ENCODE results near the gene PCK2. TPM values are rescaled to one million over a fixed set of nuclear protein-coding genes. Genes with fewer than 3 reads are reported as not detected.

The PCK2 gene
- total RNA-seq, 2 experiments from 2014 or later, result 90.3 to 93.1 TPM

- Mint-ChIP-seq H3K27ac (peak overlapping the region; percentile 85), H3K36me3 (ENCODE audit: low read depth) (no peaks in the 10 kb centered on the region), H3K4me1 (ENCODE audit: low read depth) (peaks cover 6% of the 10 kb centered on the region), H3K4me3 (no peak overlapping the region), H3K9me3 (no peaks in the 10 kb centered on the region), H3K27me3 (no peaks in the 10 kb centered on the region)
- ATAC-seq (peak; percentile 80), DNase-seq (peak; percentile 85)
- TF ChIP-seq CTCF (IDR thresholded peaks at IDR 0.05), result peak; percentile 95
- ChIA-PET POLR2A (interaction anchor here (0.7 to 3.9 kb wide), 11 partner anchors 17 to 102 kb away, joined by 3 to 25 read pairs (median 4); partner anchors contain the start of genes DCAF11, IRF9, NRL and PCK2), CTCF (interaction anchor here (0.9 to 9.6 kb wide), 30 partner anchors 8 to 477 kb away, joined by 3 to 345 read pairs (median 5); partner anchors contain the start of genes CIDEB, CPNE6, DCAF11 and IRF9)
- intact Hi-C loops (cut with micrococcal nuclease), result loop anchor here (1.0 to 5.0 kb wide), 2 partner anchors 32 to 46 kb away; no protein-coding TSS in a partner anchor
Measured at GRCh38 chr14:24058260-24058950, 35.7 kb upstream of the PCK2 start.

GRCh38 chr14:24058951-24059475 lies 35.1 kb upstream of the PCK2 start:
- ChIA-PET CTCF (interaction anchor here (0.9 to 9.6 kb wide), 24 partner anchors 8 to 249 kb away, joined by 3 to 345 read pairs (median 6); partner anchors contain the start of genes CIDEB, CPNE6, DCAF11 and IRF9), POLR2A (interaction anchor here (0.7 to 3.9 kb wide), 4 partner anchors 22 to 92 kb away, joined by 3 to 18 read pairs (median 6); no protein-coding TSS in a partner anchor)
- Mint-ChIP-seq H3K27ac (no peak overlapping the region), H3K4me1 (ENCODE audit: low read depth) (peaks cover 2% of the 10 kb centered on the region), H3K4me3 (no peak overlapping the region), H3K27me3 (no peaks in the 10 kb centered on the region), H3K36me3 (ENCODE audit: low read depth) (no peaks in the 10 kb centered on the region), H3K9me3 (no peaks in the 10 kb centered on the region)
- intact Hi-C loops (cut with micrococcal nuclease), result loop anchor here (1.0 to 5.0 kb wide), 2 partner anchors 31 to 47 kb away; no protein-coding TSS in a partner anchor
- DNase-seq, result no peak
- no peak for TF ChIP-seq CTCF (IDR thresholded peaks at IDR 0.05)
- no peak for ATAC-seq

GRCh38 chr14:24059841-24060388 lies 34.2 kb upstream of the PCK2 start:
- H3K36me3 Mint-ChIP-seq (ENCODE audit: low read depth), result no peaks in the 10 kb centered on the region
- CTCF ChIA-PET, result interaction anchor here (0.9 to 9.6 kb wide), 6 partner anchors 10 to 101 kb away, joined by 3 to 345 read pairs (median 75); partner anchors contain the start of genes IRF9 and PCK2
- H3K4me1 Mint-ChIP-seq (ENCODE audit: low read depth), result peaks cover 2% of the 10 kb centered on the region
- POLR2A ChIA-PET, result interaction anchor here (2.2 kb wide), 1 partner anchor 31 kb away, joined by 5 read pairs; no protein-coding TSS in a partner anchor
- no peaks in the 10 kb centered on the region for H3K27me3 Mint-ChIP-seq
- intact Hi-C loops (cut with micrococcal nuclease), result loop anchor here (5.0 kb wide), 1 partner anchor 48 kb away; no protein-coding TSS in a partner anchor
- ATAC-seq (no peak), DNase-seq (no peak)
- TF ChIP-seq CTCF (IDR thresholded peaks at IDR 0.05), result no peak
- H3K4me3 Mint-ChIP-seq, result no peak overlapping the region
- no peak overlapping the region for H3K27ac Mint-ChIP-seq
- no peaks in the 10 kb centered on the region for H3K9me3 Mint-ChIP-seq

GRCh38 chr14:24060443-24060842 lies 33.7 kb upstream of the PCK2 start:
- Mint-ChIP-seq H3K4me1 (ENCODE audit: low read depth) (peaks cover 2% of the 10 kb centered on the region), H3K4me3 (no peak overlapping the region), H3K9me3 (no peaks in the 10 kb centered on the region), H3K27me3 (no peaks in the 10 kb centered on the region), H3K36me3 (ENCODE audit: low read depth) (no peaks in the 10 kb centered on the region), H3K27ac (no peak overlapping the region)
- no peak for DNase-seq
- ChIA-PET POLR2A (interaction anchor here (1.0 to 2.2 kb wide), 2 partner anchors 12 to 30 kb away, joined by 3 to 5 read pairs; no protein-coding TSS in a partner anchor), CTCF (interaction anchor here (1.3 to 9.6 kb wide), 4 partner anchors 9 to 47 kb away, joined by 4 to 345 read pairs (median 163); partner anchors contain the start of gene PCK2)
- no peak for ATAC-seq
- no peak for TF ChIP-seq CTCF (IDR thresholded peaks at IDR 0.05)
- intact Hi-C loops (cut with micrococcal nuclease), result no loop called here

All from activated CD8-positive, alpha-beta T cell treated with anti-CD3 and anti-CD28 coated beads for 36 hours (primary cell).